LNCAP (cell line): ENCODE results near the gene GABBR2.

Experiments
- TF ChIP-seq, protein P1 (sequence below): fragments of 450-650 bp; IDR thresholded peaks from 2 replicates; pipeline ENCODE4 v1.5.1; 2017; ENCODE audit warnings: mild to moderate bottlenecking

The GABBR2 gene

DNA sequence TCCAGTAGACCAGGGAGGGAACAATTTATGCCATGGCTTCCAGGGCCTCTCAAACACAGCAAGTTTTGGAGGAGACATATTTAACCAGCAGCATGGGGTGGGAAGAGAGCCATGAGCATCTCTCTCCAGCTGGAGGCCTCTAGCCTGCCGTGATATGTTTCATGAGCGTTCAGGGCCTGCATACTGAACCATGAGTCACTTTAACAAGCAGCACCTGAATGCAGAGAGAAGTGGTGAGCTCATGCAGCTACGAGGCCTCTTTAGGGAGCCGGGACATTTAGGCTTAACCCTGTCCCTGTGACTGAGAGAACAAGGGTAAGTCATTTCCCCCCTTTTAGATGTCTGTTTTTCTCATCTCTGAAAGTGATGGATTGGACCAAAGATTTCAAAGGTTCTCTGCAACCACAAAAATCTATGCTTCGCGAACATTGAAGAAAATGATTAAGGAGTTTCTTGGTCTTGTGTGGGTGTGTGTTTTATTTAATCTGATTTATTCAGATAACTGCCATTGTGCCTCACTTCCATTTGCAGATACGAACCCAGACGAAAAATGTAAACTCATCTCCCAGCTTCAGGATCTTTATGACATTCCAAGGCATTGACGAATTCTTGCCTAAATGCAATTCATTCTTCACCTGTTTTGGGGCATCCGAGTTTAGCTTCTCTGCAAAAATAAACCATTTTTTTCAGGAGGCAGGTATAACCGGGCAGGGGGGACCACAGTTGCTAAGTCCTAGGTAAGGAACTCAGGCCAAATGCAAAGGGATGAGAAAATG, 157.0 kb downstream of the GABBR2 start:
- TF ChIP-seq, protein P1, sequence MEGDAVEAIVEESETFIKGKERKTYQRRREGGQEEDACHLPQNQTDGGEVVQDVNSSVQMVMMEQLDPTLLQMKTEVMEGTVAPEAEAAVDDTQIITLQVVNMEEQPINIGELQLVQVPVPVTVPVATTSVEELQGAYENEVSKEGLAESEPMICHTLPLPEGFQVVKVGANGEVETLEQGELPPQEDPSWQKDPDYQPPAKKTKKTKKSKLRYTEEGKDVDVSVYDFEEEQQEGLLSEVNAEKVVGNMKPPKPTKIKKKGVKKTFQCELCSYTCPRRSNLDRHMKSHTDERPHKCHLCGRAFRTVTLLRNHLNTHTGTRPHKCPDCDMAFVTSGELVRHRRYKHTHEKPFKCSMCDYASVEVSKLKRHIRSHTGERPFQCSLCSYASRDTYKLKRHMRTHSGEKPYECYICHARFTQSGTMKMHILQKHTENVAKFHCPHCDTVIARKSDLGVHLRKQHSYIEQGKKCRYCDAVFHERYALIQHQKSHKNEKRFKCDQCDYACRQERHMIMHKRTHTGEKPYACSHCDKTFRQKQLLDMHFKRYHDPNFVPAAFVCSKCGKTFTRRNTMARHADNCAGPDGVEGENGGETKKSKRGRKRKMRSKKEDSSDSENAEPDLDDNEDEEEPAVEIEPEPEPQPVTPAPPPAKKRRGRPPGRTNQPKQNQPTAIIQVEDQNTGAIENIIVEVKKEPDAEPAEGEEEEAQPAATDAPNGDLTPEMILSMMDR, result no peak

DNA sequence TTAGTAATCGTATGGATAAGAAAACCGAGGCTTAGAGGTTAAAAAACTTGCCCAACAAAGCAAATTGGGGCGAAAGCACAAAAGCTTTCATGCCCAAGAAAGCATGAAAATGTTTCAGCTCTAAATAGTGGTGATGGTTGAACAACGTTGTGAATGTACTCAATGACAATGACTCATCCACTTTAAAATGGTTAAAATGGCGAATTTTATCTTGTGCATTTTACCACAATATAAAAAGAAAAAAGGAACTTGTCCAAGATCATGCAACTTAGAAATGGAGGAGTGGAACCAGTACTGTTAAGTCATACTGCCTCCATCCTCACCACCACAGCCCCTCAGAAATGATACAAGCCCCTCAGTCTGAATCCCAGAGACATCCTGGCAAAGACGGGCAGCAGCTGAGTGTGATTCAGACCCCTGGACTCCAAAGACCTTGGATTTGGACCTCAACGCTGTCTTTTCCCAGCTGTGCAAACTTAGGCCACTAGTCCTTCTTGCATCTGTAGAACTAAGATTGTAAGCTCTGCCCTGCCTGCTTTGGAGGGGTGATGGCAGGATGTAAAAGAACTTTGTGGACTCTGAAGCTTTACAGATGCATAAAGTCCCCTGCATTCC, 158.4 kb downstream of the GABBR2 start:
- TF ChIP-seq, protein P1, result no peak

DNA sequence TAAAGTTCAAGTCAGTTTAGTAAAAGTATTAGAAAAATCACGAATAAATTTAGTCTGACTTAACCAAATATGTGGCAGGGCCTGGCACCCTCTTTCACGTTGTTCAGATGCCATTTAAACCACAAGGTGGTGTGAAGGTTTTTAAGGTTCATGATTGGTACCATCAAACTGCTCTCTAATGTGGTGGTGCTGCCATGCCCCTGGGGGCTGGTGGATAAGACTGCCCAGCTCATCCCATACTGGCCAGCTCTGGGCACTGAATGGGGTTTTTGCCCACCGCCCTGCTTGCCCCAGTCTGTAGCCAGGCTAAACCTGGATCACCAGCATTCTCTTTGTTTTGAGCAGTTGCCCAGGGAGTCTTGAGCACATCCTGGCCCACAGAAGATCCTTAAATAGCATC, 159.3 kb downstream of the GABBR2 start:
- TF ChIP-seq, protein P1, result no peak

DNA sequence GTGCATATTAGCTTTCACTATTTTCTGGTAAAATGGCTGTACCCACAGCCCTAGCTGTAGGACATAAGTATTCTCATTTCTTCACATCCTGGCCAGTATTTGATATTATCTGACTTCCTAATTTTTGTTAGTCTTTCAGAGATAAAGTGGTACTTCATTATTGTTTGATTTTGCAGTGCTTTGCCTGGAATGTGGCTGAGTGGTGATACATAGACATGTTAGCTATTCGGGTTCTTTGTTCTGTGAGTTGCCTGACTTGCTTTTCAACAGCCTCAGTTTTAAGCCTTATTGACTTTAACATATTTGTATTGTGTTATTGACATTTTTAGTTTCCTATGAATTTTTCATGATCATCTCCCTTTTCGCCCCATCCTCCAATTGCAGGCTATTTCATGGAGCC, 161.1 kb downstream of the GABBR2 start:
- TF ChIP-seq, protein P1, result no peak

DNA sequence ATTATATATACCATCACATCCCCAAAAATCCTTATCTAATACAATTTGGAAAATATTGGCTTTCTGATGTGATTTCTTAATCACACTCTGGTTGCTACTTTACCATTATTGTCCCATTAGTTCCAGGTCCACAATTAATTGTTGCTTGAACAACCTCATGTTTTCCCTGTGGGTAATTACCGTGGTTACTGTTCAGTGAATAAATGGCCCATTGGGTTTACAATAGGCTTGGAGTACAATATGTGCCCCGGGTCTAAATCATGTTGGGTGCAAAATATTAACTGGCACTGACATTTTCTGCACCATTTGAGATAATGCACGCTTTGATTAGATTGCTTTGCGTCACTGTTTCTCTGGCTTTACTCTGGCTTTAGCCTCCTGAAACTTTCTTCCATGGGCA, 163.7 kb downstream of the GABBR2 start:
- TF ChIP-seq, protein P1, result no peak

DNA sequence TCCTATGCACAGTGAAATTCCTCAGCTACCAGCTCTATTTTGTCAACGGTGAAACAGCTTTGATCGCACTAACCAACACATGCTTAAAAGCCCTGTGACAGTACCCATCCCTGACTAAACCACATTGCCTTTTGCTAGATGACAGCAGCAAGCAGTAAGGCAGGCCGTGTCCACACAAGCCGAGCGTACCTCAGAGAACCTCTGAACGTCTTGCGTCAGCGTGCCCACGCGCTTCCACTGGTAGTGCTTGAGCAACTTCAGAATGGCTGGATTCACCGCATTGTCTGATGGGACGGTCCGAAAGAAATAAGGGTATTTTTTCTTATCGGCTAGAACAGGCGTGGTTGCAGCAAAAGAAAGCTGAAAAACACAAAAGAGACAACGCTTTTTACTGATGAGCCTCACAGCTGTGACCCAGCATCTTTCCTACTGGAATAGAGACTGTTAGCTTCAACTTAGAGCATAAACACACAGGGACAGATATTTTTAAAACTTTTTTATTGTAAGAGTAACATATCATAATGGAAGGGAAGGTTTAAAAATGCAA, 167.0 kb downstream of the GABBR2 start:
- TF ChIP-seq, protein P1, result no peak

DNA sequence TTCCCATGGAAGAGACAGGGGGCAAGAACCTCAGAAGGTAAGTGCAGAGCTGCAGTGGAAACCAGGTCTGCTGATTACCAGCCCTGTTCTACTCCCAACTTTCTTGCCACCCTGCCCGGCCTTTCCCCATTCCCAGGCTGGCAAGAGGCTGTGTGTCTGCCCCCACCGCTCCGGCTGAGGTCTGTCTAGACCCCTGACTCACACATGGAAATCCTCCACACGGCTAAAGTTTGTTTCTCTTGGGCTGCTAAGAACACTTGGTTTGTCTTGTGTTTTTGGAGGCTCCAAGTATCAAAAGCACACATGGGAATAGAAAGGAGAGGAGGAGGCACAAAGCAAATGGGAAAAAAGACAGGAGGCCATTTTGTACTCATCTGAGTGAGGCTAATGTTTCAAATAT, 168.3 kb downstream of the GABBR2 start:
- TF ChIP-seq, protein P1, result no peak
